ENCODE results near the gene XPNPEP1.

Gene XPNPEP1

GRCh38 chr10:109947111-109947920, 24.0 kb upstream of the XPNPEP1 start:
- DNase-seq, result no peak

DNA sequence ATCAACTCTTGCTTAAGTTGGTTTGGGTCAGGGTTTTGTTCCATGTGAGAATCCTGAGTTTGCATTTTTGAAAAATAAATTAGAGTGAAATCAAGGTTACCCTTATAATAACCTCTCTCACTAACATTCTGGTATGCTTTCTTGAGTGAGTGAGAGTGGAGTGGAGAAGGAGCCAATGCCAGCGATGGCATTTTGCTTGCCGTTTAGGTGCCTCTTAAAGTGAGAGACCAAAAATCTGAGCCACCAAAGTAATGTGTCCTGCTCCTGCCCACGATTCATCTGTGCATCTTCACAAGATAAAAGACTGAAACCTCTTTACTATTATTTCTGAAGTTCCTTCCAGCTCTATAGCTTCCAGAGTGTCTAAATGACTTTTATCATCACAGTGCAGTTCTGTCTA, 23.4 kb upstream of the XPNPEP1 start:
- DNase-seq, result no peak

GRCh38 chr10:109945473-109946177, 22.3 kb upstream of the XPNPEP1 start:
- no peak for DNase-seq

DNA sequence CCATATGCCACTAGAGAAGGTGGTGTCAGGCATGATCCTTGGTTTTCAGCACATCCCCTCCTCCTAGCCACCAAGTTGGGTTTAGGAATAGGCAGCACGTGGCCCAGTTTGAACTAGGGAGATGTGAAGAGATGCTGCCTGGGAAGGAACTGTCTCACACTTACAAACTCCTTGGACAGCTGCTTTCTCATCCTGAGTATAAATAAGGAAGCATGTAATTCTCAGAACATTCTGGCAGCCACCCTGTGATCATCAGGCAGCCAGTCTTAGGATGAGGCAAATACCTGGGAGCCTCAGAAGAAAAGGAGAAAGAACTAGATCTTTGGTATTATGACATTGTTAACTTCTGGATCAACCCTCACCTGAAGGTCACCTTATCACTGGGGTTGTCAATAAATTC, 21.3 kb upstream of the XPNPEP1 start:
- no peak for DNase-seq

GRCh38 chr10:109941236-109941862, 18.0 kb upstream of the XPNPEP1 start:
- DNase-seq, result no peak

- DNase-seq, result no peak
Measured at GRCh38 chr10:109940553-109940952, 17.2 kb upstream of the XPNPEP1 start.

DNA sequence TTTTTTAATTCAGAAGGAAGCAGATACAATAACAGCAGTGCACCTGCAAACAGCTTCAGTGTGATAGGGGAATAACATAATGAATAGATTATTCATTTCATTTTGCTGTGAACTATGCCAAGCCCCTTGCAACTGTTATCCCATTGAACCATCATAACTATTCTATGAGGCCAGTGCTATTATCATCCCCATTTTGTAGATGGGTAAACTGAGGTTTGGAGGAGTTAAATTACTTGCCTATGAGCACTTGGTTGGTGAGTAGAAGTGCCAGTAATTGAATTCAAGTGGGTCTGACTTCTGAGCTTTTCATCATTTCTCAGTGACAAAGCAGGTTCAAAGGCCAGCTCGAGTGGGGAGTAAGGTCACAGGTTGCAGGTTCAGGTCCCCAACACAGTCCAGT, 16.8 kb upstream of the XPNPEP1 start:
- DNase-seq, result no peak

DNA sequence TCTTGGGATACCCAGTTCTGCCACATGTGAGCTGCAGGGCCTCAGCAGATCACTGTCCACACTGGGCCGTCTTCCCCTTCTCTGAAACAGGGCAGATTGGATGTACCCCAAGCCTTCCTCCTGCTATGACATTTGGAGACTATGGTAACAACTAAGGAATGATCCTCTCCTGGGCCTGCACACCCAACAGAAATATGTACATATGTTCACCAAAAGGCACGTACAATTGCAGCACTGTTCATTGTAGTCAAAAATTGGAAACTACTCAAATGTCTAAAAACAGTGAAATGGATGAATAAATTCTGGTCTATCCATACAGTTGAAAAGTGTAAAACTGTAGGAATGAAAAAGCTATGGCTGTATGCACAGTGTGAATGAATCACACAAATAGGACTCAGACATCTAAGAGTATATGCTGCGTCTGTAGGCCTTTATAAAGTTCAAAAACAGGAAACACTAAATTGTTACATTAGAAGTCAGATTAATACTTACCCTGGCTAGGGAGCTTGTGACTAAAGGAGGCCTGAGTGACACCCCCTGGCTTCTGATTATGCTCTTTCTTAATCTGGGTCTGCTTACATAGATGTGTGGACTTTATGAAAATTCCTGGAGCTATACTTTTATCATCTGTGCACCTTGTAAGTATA, 16.1 kb upstream of the XPNPEP1 start:
- DNase-seq, result no peak

GRCh38 chr10:109937460-109938065, 14.3 kb upstream of the XPNPEP1 start:
- DNase-seq, result no peak

GRCh38 chr10:109934958-109935793, 11.9 kb upstream of the XPNPEP1 start:
- no peak for DNase-seq

DNA sequence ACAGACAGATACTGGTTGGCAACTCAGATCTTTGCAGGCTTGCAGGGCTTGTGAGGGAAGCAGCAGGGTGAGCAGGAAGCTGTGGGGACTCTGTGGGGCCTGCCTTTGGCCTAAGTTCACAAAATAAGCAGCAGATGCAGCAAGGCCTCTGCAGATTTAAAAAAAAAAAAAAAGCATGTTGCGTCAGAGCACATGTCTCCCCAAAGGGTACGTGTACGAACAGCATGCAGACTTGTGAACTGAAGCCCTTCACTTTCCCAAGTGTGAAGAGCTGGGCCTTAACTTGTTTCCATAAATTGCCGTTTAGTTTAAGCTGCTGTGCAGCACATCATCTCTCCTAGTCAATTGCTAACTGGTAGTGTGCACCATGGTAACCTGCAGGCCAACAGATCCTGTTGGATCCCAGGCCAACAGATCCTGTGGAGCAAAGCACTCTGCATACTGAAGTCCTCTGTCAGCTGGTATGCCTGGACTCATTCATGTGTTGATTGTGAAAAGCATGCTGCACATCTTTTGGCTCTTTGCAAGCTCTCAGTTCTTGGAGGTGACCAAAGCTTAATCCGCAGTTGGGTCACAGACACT, 10.8 kb upstream of the XPNPEP1 start:
- no peak for DNase-seq

GRCh38 chr10:109932968-109933367, 9.7 kb upstream of the XPNPEP1 start:
- no peak for DNase-seq

GRCh38 chr10:109932391-109932790, 9.1 kb upstream of the XPNPEP1 start:
- no peak for DNase-seq

DNA sequence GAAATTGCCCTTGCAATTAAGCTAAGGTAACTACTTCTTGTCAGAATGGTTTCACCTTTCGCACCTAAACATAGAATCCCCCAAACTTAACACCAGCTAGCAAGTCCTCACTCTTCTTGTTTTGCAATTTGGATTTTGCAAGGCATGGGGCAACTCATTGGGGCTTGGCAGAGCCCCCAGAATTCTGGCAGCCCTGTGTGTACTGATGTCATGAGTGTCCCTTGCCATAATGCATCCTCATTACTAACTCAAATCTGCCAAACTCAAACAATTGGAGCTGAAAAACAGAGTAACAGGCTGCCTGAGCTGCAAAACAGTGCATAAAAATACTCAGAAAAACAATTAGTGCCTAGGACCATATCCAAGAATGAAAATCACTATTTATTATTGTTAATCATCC, 7.9 kb upstream of the XPNPEP1 start:
- DNase-seq, result no peak

- no peak for DNase-seq
Measured at GRCh38 chr10:109929501-109930219, 6.3 kb upstream of the XPNPEP1 start.

DNA sequence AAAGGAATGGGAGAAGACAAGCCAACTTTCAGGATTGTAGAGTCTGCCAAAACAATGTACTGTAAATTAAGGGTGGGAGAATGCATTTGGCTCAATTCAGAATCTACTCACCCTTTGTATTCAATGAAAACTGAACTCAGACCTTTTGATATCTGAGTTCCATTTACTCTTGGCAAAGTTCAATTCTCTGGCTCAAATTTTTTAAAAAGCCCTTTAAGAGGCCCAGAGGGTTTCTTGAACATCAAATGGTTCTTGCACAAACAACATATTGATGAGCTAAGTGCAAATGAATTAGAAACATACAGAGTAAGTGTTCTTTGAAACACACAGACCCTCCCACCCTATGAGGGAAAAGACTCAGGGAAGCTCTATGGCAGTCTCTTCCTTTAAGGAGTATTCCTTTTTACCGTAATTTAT, 5.2 kb upstream of the XPNPEP1 start:
- DNase-seq, result no peak

GRCh38 chr10:109926825-109927224, 3.5 kb upstream of the XPNPEP1 start:
- no peak for DNase-seq

DNA sequence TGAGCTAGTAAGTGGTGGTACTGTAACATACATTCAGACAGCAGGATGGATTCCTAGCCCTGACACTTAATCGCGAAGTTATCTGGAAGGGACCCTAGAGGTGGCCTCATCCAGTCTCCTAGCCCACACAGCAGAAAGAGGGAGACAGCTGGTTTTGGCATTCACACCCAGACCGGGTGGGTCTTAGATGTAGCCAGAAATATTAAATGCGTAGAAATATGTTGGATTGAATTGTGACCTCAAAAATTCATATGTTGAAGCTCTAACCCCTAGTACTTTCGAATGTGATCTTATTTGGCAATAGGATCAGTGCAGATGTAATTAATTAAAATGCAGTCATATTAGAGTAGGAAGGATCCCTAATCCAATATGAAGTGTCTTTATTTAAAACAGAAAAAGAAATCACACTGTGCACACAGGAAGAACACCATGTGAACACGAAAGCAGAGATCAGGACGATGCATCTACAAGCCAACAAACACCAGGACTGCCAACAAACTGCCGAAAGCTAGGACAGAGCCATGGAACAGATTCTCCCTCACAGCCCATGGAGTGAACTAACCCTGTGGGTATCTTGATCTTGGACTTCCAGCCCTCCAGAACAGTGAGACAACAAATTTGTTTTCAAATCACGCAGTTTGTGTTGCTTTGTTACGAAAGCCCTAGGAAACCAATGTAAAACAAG, 2.9 kb upstream of the XPNPEP1 start:
- no peak for DNase-seq

GRCh38 chr10:109924967-109925620, 1.8 kb upstream of the XPNPEP1 start:
- DNase-seq, result no peak

- no peak for DNase-seq
Measured at GRCh38 chr10:109924087-109924486, 776 bp upstream of the XPNPEP1 start.
